ENCODE results near the gene HPX.

HPX gene

DNA sequence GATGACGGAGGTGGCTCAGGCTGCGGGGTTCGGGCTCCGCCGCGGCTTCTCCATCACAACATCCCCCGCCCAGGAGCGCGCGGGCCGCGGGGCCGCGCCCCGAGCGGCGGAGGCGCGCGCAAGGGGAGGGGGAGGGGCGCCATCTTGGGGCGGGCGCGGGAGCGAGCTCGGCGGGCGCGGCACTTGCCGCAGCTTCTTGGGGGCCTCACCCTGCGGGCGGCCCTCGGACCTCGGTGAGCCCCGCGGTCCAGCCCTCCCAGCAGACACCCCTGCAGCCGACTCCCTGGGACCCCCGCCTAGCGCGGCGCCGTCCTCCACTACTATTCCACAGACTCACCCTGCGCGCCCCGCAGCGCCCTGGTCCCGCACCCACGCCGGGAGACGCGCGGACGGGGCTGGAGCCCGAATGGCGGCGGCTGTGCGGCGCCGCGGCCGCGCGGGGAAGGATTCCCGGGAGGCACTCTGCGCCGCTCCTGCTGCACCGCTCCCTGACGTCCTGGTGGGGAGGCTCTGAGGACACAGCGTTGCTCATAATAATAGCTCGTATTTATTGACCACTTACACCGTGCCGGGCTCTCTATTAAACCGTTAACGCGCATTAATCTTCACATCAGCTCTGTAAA is 21.7 kb downstream of the HPX start, which contains the start of gene APBB1:
Gene APBB1 (minus strand): TSS at position 86 of the 623 bp plus-strand sequence. CDS start 7,747 bp downstream, outside the sequence.
- DNase-seq (ENCODE audit: low read depth), result no peak
- in situ Hi-C loops (cut with HindIII; ENCODE audit: low sequenced_read_pairs), result no loop called here
- TF ChIP-seq, protein P1, sequence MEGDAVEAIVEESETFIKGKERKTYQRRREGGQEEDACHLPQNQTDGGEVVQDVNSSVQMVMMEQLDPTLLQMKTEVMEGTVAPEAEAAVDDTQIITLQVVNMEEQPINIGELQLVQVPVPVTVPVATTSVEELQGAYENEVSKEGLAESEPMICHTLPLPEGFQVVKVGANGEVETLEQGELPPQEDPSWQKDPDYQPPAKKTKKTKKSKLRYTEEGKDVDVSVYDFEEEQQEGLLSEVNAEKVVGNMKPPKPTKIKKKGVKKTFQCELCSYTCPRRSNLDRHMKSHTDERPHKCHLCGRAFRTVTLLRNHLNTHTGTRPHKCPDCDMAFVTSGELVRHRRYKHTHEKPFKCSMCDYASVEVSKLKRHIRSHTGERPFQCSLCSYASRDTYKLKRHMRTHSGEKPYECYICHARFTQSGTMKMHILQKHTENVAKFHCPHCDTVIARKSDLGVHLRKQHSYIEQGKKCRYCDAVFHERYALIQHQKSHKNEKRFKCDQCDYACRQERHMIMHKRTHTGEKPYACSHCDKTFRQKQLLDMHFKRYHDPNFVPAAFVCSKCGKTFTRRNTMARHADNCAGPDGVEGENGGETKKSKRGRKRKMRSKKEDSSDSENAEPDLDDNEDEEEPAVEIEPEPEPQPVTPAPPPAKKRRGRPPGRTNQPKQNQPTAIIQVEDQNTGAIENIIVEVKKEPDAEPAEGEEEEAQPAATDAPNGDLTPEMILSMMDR (IDR thresholded peaks at IDR 0.05; ENCODE audit: low read depth, low read length, missing control alignments), result no peak
- peak within 1 kb of the TSS; percentile 78 for H3K4me3 ChIP-seq (ENCODE audit: low read depth, low read length)

DNA sequence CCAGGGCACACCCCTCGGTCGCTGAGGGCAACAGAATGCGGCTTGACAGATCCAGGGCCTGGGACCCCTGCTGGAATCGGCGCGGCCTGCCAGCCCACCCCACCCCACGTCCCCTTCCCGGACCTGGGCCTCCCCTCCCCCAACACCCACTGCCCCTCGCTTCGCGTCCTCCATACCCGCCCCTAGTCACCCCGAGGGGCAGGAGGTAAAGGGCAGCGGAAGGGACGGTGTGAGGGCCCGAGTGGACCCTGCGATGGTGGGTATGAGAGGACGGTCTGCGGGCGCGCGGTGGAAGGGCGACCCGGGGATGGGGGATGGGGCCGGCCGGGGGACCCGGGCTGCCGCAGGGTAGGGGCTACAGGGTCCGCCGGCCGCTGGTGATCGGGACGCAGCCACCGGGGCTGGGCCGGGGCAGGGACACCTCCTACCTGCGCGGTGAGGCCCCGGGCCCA is 22.2 kb downstream of the HPX start:
- in situ Hi-C loops (cut with HindIII; ENCODE audit: low sequenced_read_pairs), result no loop called here
- DNase-seq (ENCODE audit: low read depth), result no peak
- H3K4me3 ChIP-seq (ENCODE audit: low read depth, low read length), result peak overlapping the region; percentile 78
- TF ChIP-seq, protein P1 (IDR thresholded peaks at IDR 0.05; ENCODE audit: low read depth, low read length, missing control alignments), result no peak

DNA sequence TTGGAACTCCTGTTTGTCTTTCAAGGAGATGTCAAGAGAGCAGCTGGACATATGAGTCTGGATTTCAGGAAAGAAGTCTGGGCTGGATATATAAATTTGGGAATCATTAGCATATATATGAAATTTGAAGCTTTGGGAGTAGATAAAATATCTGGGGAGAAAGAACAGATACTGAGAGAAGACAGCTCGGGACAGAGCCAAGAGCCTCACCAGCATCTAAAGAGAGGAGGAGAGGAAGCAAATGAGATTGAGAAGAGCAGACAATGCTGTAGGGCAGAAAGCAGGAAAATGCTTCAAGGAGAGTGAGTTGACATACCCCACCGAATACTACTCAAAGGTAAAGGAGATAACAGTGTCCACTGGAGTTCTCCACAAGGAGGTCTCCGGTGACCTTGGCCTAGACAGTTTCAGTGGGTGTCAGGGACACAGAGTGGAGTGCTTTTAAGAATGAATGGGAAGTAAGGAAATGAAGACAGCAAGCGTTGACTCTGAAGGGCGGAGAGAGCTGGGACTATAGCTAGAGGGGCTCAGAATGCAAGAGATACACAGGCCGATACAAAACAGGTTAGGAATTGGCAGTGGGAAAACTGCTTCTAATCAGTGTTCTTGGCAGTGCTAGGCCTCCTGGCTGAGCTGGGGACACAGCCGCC is 22.8 kb downstream of the HPX start:
- TF ChIP-seq, protein P1 (IDR thresholded peaks at IDR 0.05; ENCODE audit: low read depth, low read length, missing control alignments), result no peak
- no peak for DNase-seq (ENCODE audit: low read depth)
- peak overlapping the region; percentile 78 for H3K4me3 ChIP-seq (ENCODE audit: low read depth, low read length)
- in situ Hi-C loops (cut with HindIII; ENCODE audit: low sequenced_read_pairs), result no loop called here

DNA sequence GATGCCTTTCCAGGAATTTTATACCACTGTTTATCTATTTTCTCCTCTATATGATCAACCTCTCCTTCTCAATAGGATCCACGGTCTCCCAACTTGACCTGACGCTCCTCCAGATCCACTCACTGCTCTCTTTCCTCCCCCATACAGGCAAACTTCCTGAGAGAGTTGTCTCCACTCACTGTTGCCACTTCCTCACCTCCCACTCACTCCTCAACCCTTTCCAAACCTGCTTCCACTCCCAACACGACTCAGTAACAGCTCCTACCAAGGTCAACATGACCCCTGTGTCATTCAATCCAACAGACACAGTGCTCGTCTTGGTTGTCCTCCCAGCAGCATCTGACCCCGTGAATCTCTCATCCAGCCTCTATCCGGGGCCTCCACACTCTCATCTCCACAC is 25.0 kb downstream of the HPX start:
- TF ChIP-seq, protein P1 (IDR thresholded peaks at IDR 0.05; ENCODE audit: low read depth, low read length, missing control alignments), result no peak
- in situ Hi-C loops (cut with HindIII; ENCODE audit: low sequenced_read_pairs), result no loop called here
- H3K4me3 ChIP-seq (ENCODE audit: low read depth, low read length), result no peak overlapping the region
- DNase-seq (ENCODE audit: low read depth), result no peak

DNA sequence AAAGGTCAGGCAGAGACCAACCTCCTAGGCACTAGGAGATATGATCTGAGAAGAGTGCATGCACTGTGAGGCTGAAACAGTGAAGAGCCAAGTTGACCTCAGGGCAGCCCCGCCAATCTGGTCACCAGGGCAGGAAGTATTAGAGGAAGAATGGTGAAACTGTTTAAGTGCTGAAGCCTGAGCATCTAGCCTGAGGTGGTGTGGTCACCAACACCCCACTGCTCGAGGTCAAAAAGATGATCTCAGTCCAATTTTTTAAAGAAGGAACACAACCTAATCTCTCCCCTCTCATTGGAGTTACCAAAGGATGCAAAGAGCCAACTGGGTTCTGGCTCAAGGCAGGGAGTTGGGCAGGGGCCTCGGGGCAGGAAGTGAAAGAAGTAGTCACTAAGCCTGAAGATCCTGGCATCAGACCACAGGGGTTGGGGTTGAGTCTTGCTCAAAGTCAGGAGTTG is 25.9 kb downstream of the HPX start:
- DNase-seq (ENCODE audit: low read depth), result no peak
- in situ Hi-C loops (cut with HindIII; ENCODE audit: low sequenced_read_pairs), result no loop called here
- TF ChIP-seq, protein P1 (IDR thresholded peaks at IDR 0.05; ENCODE audit: low read depth, low read length, missing control alignments), result no peak
- H3K4me3 ChIP-seq (ENCODE audit: low read depth, low read length), result no peak overlapping the region

DNA sequence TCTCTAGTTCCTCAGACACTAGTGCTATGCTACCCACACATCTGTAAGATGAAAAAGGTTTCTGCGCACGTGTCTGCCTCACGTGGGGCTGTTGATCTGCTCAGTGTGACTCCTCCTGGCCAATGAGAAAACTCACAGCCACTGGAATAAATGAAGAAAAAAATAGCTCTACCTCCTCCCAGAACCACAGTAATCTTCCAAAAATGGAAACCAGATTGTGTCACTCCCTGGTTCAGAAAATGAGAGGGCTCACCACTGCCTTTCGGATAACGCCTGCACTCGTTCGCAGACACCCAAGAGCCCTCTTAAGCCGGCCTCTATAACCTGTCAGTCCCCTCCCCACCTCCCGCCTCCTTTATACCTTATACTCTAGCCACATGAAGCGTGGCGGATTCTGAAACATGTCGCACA is 27.0 kb downstream of the HPX start:
- in situ Hi-C loops (cut with HindIII; ENCODE audit: low sequenced_read_pairs), result no loop called here
- no peak for DNase-seq (ENCODE audit: low read depth)
- no peak overlapping the region for H3K4me3 ChIP-seq (ENCODE audit: low read depth, low read length)
- TF ChIP-seq, protein P1 (IDR thresholded peaks at IDR 0.05; ENCODE audit: low read depth, low read length, missing control alignments), result no peak
